H1 (cell line): ENCODE results near the gene LARP6. TPM values are rescaled to one million over a fixed set of nuclear protein-coding genes. Genes with fewer than 3 reads are reported as not detected.

ENCODE experiments used
- CTCF ChIA-PET: fragments of 300-600 bp; sonication (Branson Sonifier 250); formaldehyde crosslinking; loops from one replicate; lab custom pipeline; 2021; ENCODE audit not compliant: partially characterized antibody; lab: Charles Lee
- POLR2A ChIA-PET: fragments of 300-600 bp; sonication (Branson Sonifier 250); formaldehyde crosslinking; loops from one replicate; lab custom pipeline; 2021; ENCODE audit warnings: inconsistent platforms; ENCODE audit not compliant: partially characterized antibody; lab: Charles Lee
- DNase-seq, 2 experiments: peaks; one replicate each; pipeline versions ENCODE4 v3.0.0 to v3.0.0-alpha.2; 2010 to 2022; ENCODE audit warnings: low spot score in 2 of 2, low read depth in 1 of 2, mixed read lengths in 1 of 2
- FAIRE-seq: peaks from 2 replicates; lab custom pipeline; 2011; peaks lifted over from hg19 to GRCh38; lab: Jason Lieb, UNC
- H2AFZ ChIP-seq: 2 replicates; pipeline ENCODE4 v1.8.1; 2012; ENCODE audit warnings: low read length, inconsistent platforms
- H2AK5ac ChIP-seq: 2 replicates; pipeline ENCODE4 v1.6.1; 2013; ENCODE audit warnings: low read depth, low read length
- H2BK120ac ChIP-seq: replicated peaks from 2 replicates; pipeline ENCODE3; 2013; ENCODE audit warnings: low read depth, low read length, inconsistent platforms
- H2BK12ac ChIP-seq: 2 replicates; pipeline ENCODE4 v1.6.1; 2013; ENCODE audit warnings: low read depth, low read length
- H2BK15ac ChIP-seq: 2 replicates; pipeline ENCODE4 v1.6.1; 2013; ENCODE audit warnings: low read length
- H2BK20ac ChIP-seq: 2 replicates; pipeline ENCODE4 v1.6.1; 2013; ENCODE audit warnings: low read length
- H2BK5ac ChIP-seq: 2 replicates; pipeline ENCODE4 v1.6.1; 2013; ENCODE audit warnings: low read depth, low read length
- H3K14ac ChIP-seq: 2 replicates; pipeline ENCODE4 v1.6.1; 2013; ENCODE audit warnings: inconsistent platforms; ENCODE audit not compliant: insufficient read length
- H3K18ac ChIP-seq: 2 replicates; pipeline ENCODE4 v1.6.1; 2013; ENCODE audit warnings: low read length; ENCODE audit errors: extremely low read depth
- H3K23ac ChIP-seq: 2 replicates; pipeline ENCODE4 v1.6.1; 2013; ENCODE audit warnings: inconsistent platforms; ENCODE audit not compliant: insufficient read length
- H3K23me2 ChIP-seq: 2 replicates; pipeline ENCODE4 v1.6.1; 2013; ENCODE audit warnings: low read depth, low read length
- H3K27ac ChIP-seq: 2 replicates; pipeline ENCODE4 v1.6.1; 2011; ENCODE audit warnings: low read depth, low read length, inconsistent platforms
- H3K27me3 ChIP-seq, 4 experiments: replicated peaks in 1 of 4; 1 replicate in 1 of 4; 2 replicates in 3 of 4; pipeline versions ENCODE4 v1.6.1 to v1.8.1; 2011 to 2013; ENCODE audit warnings: low read length in 3 of 4, mild to moderate bottlenecking in 3 of 4, inconsistent platforms in 2 of 4, mixed read lengths in 2 of 4, moderate library complexity in 1 of 4; ENCODE audit not compliant: control insufficient read depth in 3 of 4, insufficient read depth in 3 of 4; ENCODE audit errors: extremely low read depth in 1 of 4
- H3K36me3 ChIP-seq, 4 experiments: 2 replicates each; pipeline versions ENCODE4 v1.6.1 to v1.8.1; 2011 to 2013; ENCODE audit warnings: mild to moderate bottlenecking in 4 of 4, low read length in 3 of 4, moderate library complexity in 2 of 4, control low read depth in 1 of 4, inconsistent platforms in 1 of 4; ENCODE audit not compliant: insufficient read depth in 4 of 4, control insufficient read depth in 2 of 4
- H3K4ac ChIP-seq: replicated peaks from 2 replicates; pipeline ENCODE3; 2013; ENCODE audit warnings: low read length, low read depth, mixed read lengths, inconsistent platforms; ENCODE audit not compliant: insufficient read length
- H3K4me1 ChIP-seq, 4 experiments: replicated peaks in 1 of 4; 1 replicate in 1 of 4; 2 replicates in 3 of 4; pipeline versions ENCODE4 v1.6.1 to v1.8.1; 2011 to 2013; ENCODE audit warnings: low read length in 3 of 4, inconsistent platforms in 2 of 4, mixed read lengths in 1 of 4; ENCODE audit not compliant: insufficient read depth in 4 of 4, control insufficient read depth in 3 of 4
- H3K4me2 ChIP-seq, 2 experiments: 2 replicates each; pipeline versions ENCODE4 v1.6.1 to v1.8.1; 2011 to 2013; ENCODE audit warnings: low read depth in 2 of 2, low read length in 2 of 2, control low read depth in 1 of 2, inconsistent platforms in 1 of 2, mild to moderate bottlenecking in 1 of 2; ENCODE audit not compliant: insufficient read depth in 1 of 2
- H3K4me3 ChIP-seq, 4 experiments: fragments of 200-600, 300-600 bp in 1 of 4; sonication (generic), shearing (Covaris generic), sonication (Bioruptor Twin) in 1 of 4; 2 replicates each; pipeline versions ENCODE4 v1.5.1 to v1.8.1; 2011 to 2016; ENCODE audit warnings: low read length in 4 of 4, low read depth in 3 of 4, control low read depth in 2 of 4, inconsistent platforms in 2 of 4, mild to moderate bottlenecking in 2 of 4, mixed read lengths in 1 of 4, moderate library complexity in 1 of 4; ENCODE audit not compliant: insufficient read depth in 2 of 4; ENCODE audit errors: extremely low read depth in 1 of 4
- H3K56ac ChIP-seq: replicated peaks from 2 replicates; pipeline ENCODE3; 2013; ENCODE audit warnings: low read depth, mild to moderate bottlenecking, mixed read lengths, low read length, inconsistent platforms; ENCODE audit not compliant: insufficient read length
- H3K79me1 ChIP-seq: 2 replicates; pipeline ENCODE4 v1.6.1; 2013; ENCODE audit warnings: low read depth, low read length, control low read depth
- H3K79me2 ChIP-seq, 2 experiments: 2 replicates each; pipeline versions ENCODE4 v1.6.1 to v1.8.1; 2012 to 2013; ENCODE audit warnings: low read length in 2 of 2, mild to moderate bottlenecking in 2 of 2, inconsistent platforms in 1 of 2; ENCODE audit not compliant: insufficient read depth in 2 of 2, control insufficient read depth in 1 of 2
- H3K9ac ChIP-seq, 4 experiments: replicated peaks in 1 of 4; 1 replicate in 1 of 4; 2 replicates in 3 of 4; pipeline versions ENCODE4 v1.6.1 to v1.8.1; 2011 to 2013; ENCODE audit warnings: low read depth in 3 of 4, low read length in 3 of 4, control low read depth in 2 of 4, mild to moderate bottlenecking in 2 of 4, moderate library complexity in 2 of 4, inconsistent platforms in 1 of 4; ENCODE audit errors: extremely low read depth in 1 of 4
- H3K9me3 ChIP-seq, 2 experiments: 2 replicates each; pipeline versions ENCODE4 v1.6.1 to v1.8.1; 2012 to 2013; ENCODE audit warnings: mild to moderate bottlenecking in 2 of 2, moderate library complexity in 2 of 2, control low read depth in 1 of 2, inconsistent platforms in 1 of 2, low read depth in 1 of 2, low read length in 1 of 2, mixed read lengths in 1 of 2; ENCODE audit not compliant: insufficient read depth in 2 of 2
- H4K20me1 ChIP-seq, 2 experiments: replicated peaks in 1 of 2; 2 replicates each; pipeline versions ENCODE3 to v1.8.1; 2011 to 2013; ENCODE audit warnings: inconsistent platforms in 2 of 2, low read length in 2 of 2, mild to moderate bottlenecking in 1 of 2; ENCODE audit not compliant: insufficient read depth in 2 of 2, control insufficient read depth in 1 of 2
- H4K5ac ChIP-seq: 2 replicates; pipeline ENCODE4 v1.6.1; 2013; ENCODE audit warnings: low read length, low read depth, mixed read lengths, inconsistent platforms; ENCODE audit not compliant: insufficient read length
- H4K8ac ChIP-seq: 2 replicates; pipeline ENCODE4 v1.8.0; 2013; ENCODE audit warnings: mild to moderate bottlenecking, moderate library complexity, low read length, inconsistent platforms; ENCODE audit not compliant: insufficient read depth; ENCODE audit errors: extremely low read depth
- H4K91ac ChIP-seq: replicated peaks from 2 replicates; pipeline ENCODE3; 2013; ENCODE audit warnings: low read length, mixed read lengths, inconsistent platforms; ENCODE audit not compliant: insufficient read length
- CREB1 ChIP-seq: IDR thresholded peaks from 2 replicates; pipeline ENCODE4 v1.6.1; 2012; ENCODE audit warnings: inconsistent platforms
- HDAC6 ChIP-seq: IDR thresholded peaks from one replicate; pipeline ENCODE4 v1.7.1; 2012; ENCODE audit warnings: low read depth, mild to moderate bottlenecking, inconsistent platforms, low read length, moderate library complexity
- TBP ChIP-seq: IDR thresholded peaks from 2 replicates; pipeline ENCODE4 v1.6.1; 2011; ENCODE audit warnings: low read depth, low read length, improper control_type of control experiment
- WGBS, 2 experiments: shearing (Covaris generic) in 1 of 2; methylation state at CpG; one replicate each; pipeline versions ENCODE4 v1.1.6 to v1.1.7; 2013 to 2015; ENCODE audit warnings: low lambda C conversion rate in 2 of 2, mixed read lengths in 2 of 2, inconsistent platforms in 1 of 2, low coverage in 1 of 2, missing lambda C conversion rate in 1 of 2; ENCODE audit not compliant: insufficient replicate concordance in 2 of 2, insufficient coverage in 1 of 2, insufficient read length in 1 of 2; ENCODE audit errors: extremely low coverage in 1 of 2, missing lambda C conversion rate in 1 of 2; 5-methylcytosine and 5-hydroxymethylcytosine counted together
- polyA plus RNA-seq, 7 experiments: library from polyadenylated mRNA; depleted of rRNA in 3 of 7; stranded (reverse) in 5 of 7; unstranded in 2 of 7; fragments of >200 nt in 5 of 7; fragments of 200-250 nt in 2 of 7; gene quantifications; 1 replicate in 5 of 7; 2 replicates in 1 of 7; 4 replicates in 1 of 7; pipeline versions ENCODE4 v1.2.1 to v1.2.3, GENCODE V29; 2011 to 2013; ENCODE audit warnings: missing spikeins in 2 of 7, mixed read lengths in 2 of 7
- total RNA-seq: library from RNA; stranded (reverse); fragmentation: NEBNext Ultra II Directional; extraction: Animal tissue kit (Norgen Biotek cat#: 25700); gene quantifications from 2 replicates; pipeline ENCODE4 v1.2.1, GENCODE V29; 2021

The LARP6 gene
- total and polyA plus RNA-seq, 2 of the 8 experiments (the other 6 are each of a cell fraction or from before 2014, with no cell fraction given): 21.0 to 24.7 TPM

DNA sequence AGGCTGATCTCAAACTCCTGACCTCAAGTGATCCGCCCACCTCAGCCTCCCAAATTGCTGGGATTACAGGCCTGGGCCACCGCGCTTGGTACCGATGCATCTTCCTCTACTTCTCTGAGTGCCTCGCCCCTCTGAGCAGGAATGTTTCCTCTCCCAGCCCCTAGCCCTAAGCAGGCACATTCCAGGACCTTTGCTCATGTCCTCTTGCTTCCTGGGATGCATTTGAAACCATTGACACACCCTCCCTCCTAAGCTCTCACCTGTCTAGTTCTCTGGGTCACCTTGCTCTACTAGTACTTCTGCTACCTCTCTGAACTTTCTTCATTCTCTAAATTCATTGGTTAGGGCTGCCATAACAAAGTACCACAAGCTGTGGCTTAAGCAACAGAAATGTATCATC is 72.7 kb downstream of the LARP6 start:
- Histone ChIP-seq H4K20me1 (no peaks in the 10 kb centered on the region), H2BK12ac (no peak overlapping the region), H3K4ac (no peak overlapping the region), H3K9ac (no peak overlapping the region), H3K4me3 (no peak overlapping the region), H3K4me1 (no peaks in the 10 kb centered on the region), H2AK5ac (no peak overlapping the region), H3K27ac (no peak overlapping the region), H2BK15ac (no peak overlapping the region), H3K23ac (no peak overlapping the region), H3K79me2 (no peaks in the 10 kb centered on the region), H3K79me1 (no peaks in the 10 kb centered on the region), H3K4me2 (no peak overlapping the region), H3K56ac (no peak overlapping the region), H4K8ac (no peak overlapping the region), H3K14ac (no peak overlapping the region), H3K18ac (no peak overlapping the region), H2AFZ (no peak overlapping the region), H3K27me3 (no peaks in the 10 kb centered on the region), H4K91ac (no peak overlapping the region), H2BK5ac (no peak overlapping the region), H3K23me2 (no peaks in the 10 kb centered on the region; the same call in 1 of the 2 replicates), H2BK120ac (no peak overlapping the region), H3K9me3 (no peaks in the 10 kb centered on the region), H2BK20ac (no peak overlapping the region), H4K5ac (no peak overlapping the region), H3K36me3 (no peaks in the 10 kb centered on the region)
- 88% methylated on average over 4 of the region's 5 CpGs; no CpG with 5 or more reads in 1 of the 2 experiments for WGBS, 2 experiments
- POLR2A ChIA-PET: no interaction called here
- TF ChIP-seq CREB1 (no peak), TBP (no peak), HDAC6 (no peak)
- FAIRE-seq: no peak
- DNase-seq: no peak
- CTCF ChIA-PET: interaction anchor here (0.6 to 4.8 kb wide), 2 partner anchors 31 to 56 kb away, joined by 3 to 18 read pairs; no protein-coding TSS in a partner anchor

Other genes with a start within 250 kb of the LARP6 start
- gene UACA, start 90.6 kb downstream of the LARP6 start, total RNA-seq: 34.4 and 38.9 TPM in 2 replicates
- 21.1 and 28.6 TPM in 2 replicates for gene UACA, start 90.6 kb downstream of the LARP6 start, polyA plus RNA-seq (2011; rRNA removed)
- gene THAP10, start 38.3 kb upstream of the LARP6 start, total RNA-seq: 3.4 and 4.5 TPM in 2 replicates
- gene THAP10, start 38.3 kb upstream of the LARP6 start, polyA plus RNA-seq (2011; rRNA removed): 2.8 and 3.2 TPM in 2 replicates
- 9.3 and 10.4 TPM in 2 replicates for gene LRRC49, start 38.7 kb upstream of the LARP6 start, total RNA-seq
- 5.0 TPM in 2 replicates for gene LRRC49, start 38.7 kb upstream of the LARP6 start, polyA plus RNA-seq (2011; rRNA removed)